OCI-LY7 (cell line): ENCODE measurements around the gene NAMPT. TPM values are rescaled to one million over a fixed set of nuclear protein-coding genes. Genes with fewer than 3 reads are reported as not detected.

Experiments
- BruUV-seq: library from RNA; stranded (reverse); fragments of 400-500 nt; replicated peaks from 2 replicates; lab custom pipeline; 2021; lab: Mats Ljungman, UMichigan
- CTCF ChIA-PET: fragments of 300-600 bp; sonication (Branson Sonifier 250); formaldehyde crosslinking; loops from one replicate; lab custom pipeline; 2022; ENCODE audit warnings: antibody characterized with exemption; ENCODE audit not compliant: unreplicated experiment; lab: Charles Lee
- POLR2A ChIA-PET: fragments of 300-600 bp; sonication (Branson Sonifier 250); formaldehyde crosslinking; loops from one replicate; lab custom pipeline; 2022; ENCODE audit warnings: antibody characterized with exemption; lab: Charles Lee
- DNase-seq: peaks from one replicate; pipeline ENCODE4 v3.0.0-alpha.2; 2015; ENCODE audit warnings: low spot score
- H2AFZ ChIP-seq: fragments of 200-600 bp; sonication (generic), shearing (Covaris generic); 2 replicates; pipeline ENCODE4 v1.6.1; 2014; ENCODE audit warnings: mild to moderate bottlenecking, antibody characterized with exemption, low read length, moderate library complexity
- H3K27ac ChIP-seq: fragments of 200-600 bp; sonication (generic); 2 replicates; pipeline ENCODE4 v1.5.1; 2014; ENCODE audit warnings: mixed run types, low read depth, mild to moderate bottlenecking, moderate library complexity, low read length, inconsistent platforms; ENCODE audit not compliant: poor library complexity, severe bottlenecking
- H3K36me3 ChIP-seq: fragments of 200-600 bp; sonication (generic); 2 replicates; pipeline ENCODE4 v1.6.1; 2014; ENCODE audit warnings: mild to moderate bottlenecking, antibody characterized with exemption, low read length, moderate library complexity, mixed read lengths; ENCODE audit not compliant: insufficient read depth
- H3K4me1 ChIP-seq: fragments of 200-600 bp; sonication (generic); 2 replicates; pipeline ENCODE4 v1.5.1; 2014; ENCODE audit warnings: mild to moderate bottlenecking, low read length; ENCODE audit not compliant: insufficient read depth, poor library complexity, severe bottlenecking
- H3K4me2 ChIP-seq: fragments of 200-600 bp; sonication (generic); 2 replicates; pipeline ENCODE4 v1.6.1; 2014; ENCODE audit warnings: mild to moderate bottlenecking, low read length
- H3K4me3 ChIP-seq: fragments of 200-600 bp; sonication (generic); 2 replicates; pipeline ENCODE4 v1.5.1; 2014; ENCODE audit warnings: mild to moderate bottlenecking, low read depth, low read length; ENCODE audit not compliant: poor library complexity, severe bottlenecking
- H3K79me2 ChIP-seq: fragments of 200-600 bp; sonication (generic); 2 replicates; pipeline ENCODE4 v1.6.1; 2016; ENCODE audit warnings: low read depth, mild to moderate bottlenecking, low read length, moderate library complexity, mixed read lengths; ENCODE audit not compliant: insufficient read depth
- H3K9me2 ChIP-seq: fragments of 200-600 bp; sonication (generic); 2 replicates; pipeline ENCODE4 v1.6.1; 2016; ENCODE audit warnings: mild to moderate bottlenecking, low read length, mixed read lengths; ENCODE audit not compliant: insufficient read depth
- H3K9me3 ChIP-seq: fragments of 200-600 bp; sonication (generic); 2 replicates; pipeline ENCODE4 v1.6.1; 2014; ENCODE audit warnings: mild to moderate bottlenecking, mixed run types, low read length, mixed read lengths
- H4K20me1 ChIP-seq: fragments of 200-600 bp; sonication (generic); 2 replicates; pipeline ENCODE4 v1.6.1; 2014; ENCODE audit warnings: mild to moderate bottlenecking, antibody characterized with exemption, low read length, moderate library complexity, mixed read lengths; ENCODE audit not compliant: insufficient read depth
- EZH2phosphoT487 ChIP-seq: fragments of 200-600 bp; sonication (generic); IDR thresholded peaks from 2 replicates; pipeline ENCODE4 v1.6.1; 2018; ENCODE audit warnings: low read depth, borderline replicate concordance, mild to moderate bottlenecking, mixed run types, antibody characterized with exemption, low read length, moderate library complexity, mixed read lengths
- intact Hi-C: fragments of 100-400 bp; cut with micrococcal nuclease; formaldehyde crosslinking; loops from one replicate; pipeline ENCODE4 v1.10.0; 2022; ENCODE audit not compliant: unreplicated experiment
- total RNA-seq, 2 experiments: library from RNA; depleted of rRNA in 1 of 2; stranded (reverse); fragments of >200 nt in 1 of 2; shearing (Covaris generic) in 1 of 2; gene quantifications; 2 replicates each; pipeline ENCODE4 v1.2.3, GENCODE V29; 2014 to 2022
- TF ChIP-seq, protein P1 (sequence below): fragments of 200-600 bp; sonication (generic); conservative IDR thresholded peaks from 2 replicates; pipeline ENCODE4 v1.5.1; 2014; ENCODE audit warnings: mild to moderate bottlenecking, antibody characterized with exemption, low read length, moderate library complexity, mixed read lengths

The NAMPT gene
- total RNA-seq, 2 experiments from 2014 or later: 20.7 to 82.2 TPM

DNA sequence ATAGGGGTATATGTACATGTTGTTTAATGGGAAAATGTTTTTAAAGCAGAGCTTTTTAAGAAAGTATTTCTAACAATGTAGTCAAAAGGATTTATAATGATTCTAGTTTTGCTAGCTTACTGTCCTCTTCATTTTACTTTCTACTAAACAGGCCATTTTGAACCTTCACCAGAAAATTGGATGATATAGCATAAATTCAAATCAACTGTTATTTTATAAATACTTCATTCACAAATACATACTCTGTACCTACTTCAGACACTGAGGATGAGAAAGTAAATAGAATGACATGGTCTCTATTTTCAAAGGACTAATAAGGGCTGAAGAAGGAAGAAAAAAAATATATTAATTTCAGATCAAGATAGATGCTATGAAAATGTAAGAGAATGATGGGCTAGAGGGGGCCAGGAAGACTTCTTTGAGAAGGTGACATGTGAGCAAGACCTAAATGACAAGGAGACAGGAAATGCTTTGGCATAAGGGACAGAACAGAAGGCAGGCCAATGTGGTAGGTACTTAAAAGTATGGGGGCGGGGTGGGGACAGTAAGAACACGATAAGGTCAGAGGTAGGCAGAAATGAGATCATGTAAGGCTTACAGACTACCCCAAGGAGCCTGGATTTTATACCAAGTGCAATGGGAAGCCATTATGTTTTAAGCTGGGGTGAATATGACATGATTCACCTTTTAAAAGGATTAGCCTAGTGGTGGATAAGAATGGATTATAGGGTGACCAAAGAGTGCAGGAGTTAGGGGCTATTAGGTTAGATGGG, 5.2 kb downstream of the NAMPT start:
- no peaks in the 10 kb centered on the region for H3K9me2 ChIP-seq
- TF ChIP-seq, protein P1, sequence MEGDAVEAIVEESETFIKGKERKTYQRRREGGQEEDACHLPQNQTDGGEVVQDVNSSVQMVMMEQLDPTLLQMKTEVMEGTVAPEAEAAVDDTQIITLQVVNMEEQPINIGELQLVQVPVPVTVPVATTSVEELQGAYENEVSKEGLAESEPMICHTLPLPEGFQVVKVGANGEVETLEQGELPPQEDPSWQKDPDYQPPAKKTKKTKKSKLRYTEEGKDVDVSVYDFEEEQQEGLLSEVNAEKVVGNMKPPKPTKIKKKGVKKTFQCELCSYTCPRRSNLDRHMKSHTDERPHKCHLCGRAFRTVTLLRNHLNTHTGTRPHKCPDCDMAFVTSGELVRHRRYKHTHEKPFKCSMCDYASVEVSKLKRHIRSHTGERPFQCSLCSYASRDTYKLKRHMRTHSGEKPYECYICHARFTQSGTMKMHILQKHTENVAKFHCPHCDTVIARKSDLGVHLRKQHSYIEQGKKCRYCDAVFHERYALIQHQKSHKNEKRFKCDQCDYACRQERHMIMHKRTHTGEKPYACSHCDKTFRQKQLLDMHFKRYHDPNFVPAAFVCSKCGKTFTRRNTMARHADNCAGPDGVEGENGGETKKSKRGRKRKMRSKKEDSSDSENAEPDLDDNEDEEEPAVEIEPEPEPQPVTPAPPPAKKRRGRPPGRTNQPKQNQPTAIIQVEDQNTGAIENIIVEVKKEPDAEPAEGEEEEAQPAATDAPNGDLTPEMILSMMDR: no peak
- TF ChIP-seq EZH2phosphoT487: no peak
- no peak overlapping the region for H3K27ac ChIP-seq
- intact Hi-C loops: loop anchor here (10.0 kb wide), 2 partner anchors 745 to 885 kb away; partner anchors contain the start of genes HBP1 and RINT1
- peaks cover 59% of the 10 kb centered on the region for H3K79me2 ChIP-seq
- CTCF ChIA-PET: no interaction called here
- H3K36me3 ChIP-seq: peaks cover 42% of the 10 kb centered on the region
- POLR2A ChIA-PET: interaction anchor here (0.7 to 1.3 kb wide), 6 partner anchors 8 to 55 kb away, joined by 3 to 4 read pairs (median 3); no protein-coding TSS in a partner anchor
- BruUV-seq: no TSS peak
- no peak for DNase-seq
- no peak overlapping the region for H3K4me3 ChIP-seq
- H4K20me1 ChIP-seq: peaks cover 38% of the 10 kb centered on the region; the same call in 1 of the 2 replicates
- H2AFZ ChIP-seq: no peak overlapping the region
- no peak overlapping the region for H3K4me2 ChIP-seq
- peaks cover 22% of the 10 kb centered on the region for H3K4me1 ChIP-seq
- no peaks in the 10 kb centered on the region for H3K9me3 ChIP-seq

DNA sequence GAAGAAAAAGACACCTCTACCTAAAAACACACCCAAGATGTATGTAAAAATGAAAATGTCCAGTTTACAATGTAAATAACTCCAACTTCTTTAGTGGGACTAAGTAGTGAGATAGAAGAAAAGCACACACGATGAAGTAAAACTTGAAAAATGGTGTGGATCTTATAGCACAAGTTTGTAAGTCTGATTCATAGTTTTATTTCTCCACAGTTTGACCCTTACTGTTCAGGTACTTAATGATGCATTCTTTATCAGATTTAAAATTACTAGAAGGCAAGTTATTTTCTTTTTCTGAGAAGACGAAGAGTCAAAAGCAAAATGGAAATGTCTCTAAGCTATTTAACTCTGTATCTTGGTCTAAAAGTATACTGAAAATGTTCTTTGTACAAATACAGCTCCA, 6.1 kb downstream of the NAMPT start:
- no peak for DNase-seq
- H3K79me2 ChIP-seq: peaks cover 54% of the 10 kb centered on the region
- TF ChIP-seq, protein P1: no peak
- TF ChIP-seq EZH2phosphoT487: no peak
- peaks cover 22% of the 10 kb centered on the region for H3K4me1 ChIP-seq
- intact Hi-C loops: no loop called here
- H4K20me1 ChIP-seq: peaks cover 34% of the 10 kb centered on the region; the same call in 1 of the 2 replicates
- no peak overlapping the region for H3K4me3 ChIP-seq
- peaks cover 52% of the 10 kb centered on the region for H3K36me3 ChIP-seq
- no peak overlapping the region for H3K4me2 ChIP-seq
- H3K9me3 ChIP-seq: no peaks in the 10 kb centered on the region
- POLR2A ChIA-PET: interaction anchor here (0.7 to 1.3 kb wide), 5 partner anchors 8 to 18 kb away, joined by 3 to 4 read pairs (median 3); no protein-coding TSS in a partner anchor
- H3K27ac ChIP-seq: no peak overlapping the region
- no peak overlapping the region for H2AFZ ChIP-seq
- CTCF ChIA-PET: no interaction called here
- no peaks in the 10 kb centered on the region for H3K9me2 ChIP-seq
- no TSS peak for BruUV-seq

DNA sequence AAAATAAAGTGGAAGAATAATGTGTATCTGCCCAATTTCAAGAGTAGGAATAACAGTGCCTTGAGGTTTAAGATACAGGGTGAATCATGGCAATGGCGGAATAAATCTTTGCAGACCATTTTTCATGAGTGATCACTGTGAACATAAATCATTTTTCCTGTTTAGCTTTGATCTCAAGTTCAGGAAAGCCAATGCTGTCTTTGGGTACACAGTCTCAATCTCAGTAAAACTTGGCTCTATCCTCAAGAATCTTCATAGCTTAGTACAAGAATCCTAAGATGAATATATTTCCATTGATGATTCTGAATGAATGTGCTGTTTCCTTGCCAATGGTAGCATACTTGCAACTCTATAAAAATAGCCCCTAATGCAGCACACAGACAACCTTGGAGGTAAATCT, 6.8 kb downstream of the NAMPT start:
- Histone ChIP-seq H2AFZ (no peak overlapping the region), H3K27ac (no peak overlapping the region), H3K4me2 (no peak overlapping the region), H3K9me3 (no peaks in the 10 kb centered on the region), H3K4me1 (peaks cover 17% of the 10 kb centered on the region), H3K9me2 (no peaks in the 10 kb centered on the region), H3K79me2 (peaks cover 47% of the 10 kb centered on the region), H4K20me1 (peaks cover 27% of the 10 kb centered on the region; the same call in 1 of the 2 replicates), H3K36me3 (peaks cover 59% of the 10 kb centered on the region), H3K4me3 (no peak overlapping the region)
- CTCF ChIA-PET: no interaction called here
- intact Hi-C loops: no loop called here
- POLR2A ChIA-PET: interaction anchor here (1.3 kb wide), 1 partner anchor 13 kb away, joined by 4 read pairs; no protein-coding TSS in a partner anchor
- TF ChIP-seq, protein P1: no peak
- no peak for TF ChIP-seq EZH2phosphoT487
- DNase-seq: no peak
- BruUV-seq: no TSS peak
